Stimulated activated CD4-positive, alpha-beta T cell treated with anti-CD3 and anti-CD28 coated beads, Interleukin-15, amount 100 ng/mL, for 1 hour (primary cell): Measurements from ENCODE around the gene SYNPO.

Experiments
- DNase-seq, 2 donors: peaks; one replicate each; pipeline ENCODE4 v3.0.0-alpha.2; 2020; ENCODE audit warnings: low read depth in 1 of 2, low spot score in 1 of 2

The SYNPO gene

GRCh38 chr5:150641006-150641570 lies 628 bp downstream of the SYNPO start:
- no peak for DNase-seq

GRCh38 chr5:150641824-150642566 lies 1.5 kb downstream of the SYNPO start:
- no peak for DNase-seq

GRCh38 chr5:150642567-150642927 lies 2.1 kb downstream of the SYNPO start:
- no peak for DNase-seq

- DNase-seq = no peak
Observed at GRCh38 chr5:150642991-150643710, 2.7 kb downstream of the SYNPO start.

DNA sequence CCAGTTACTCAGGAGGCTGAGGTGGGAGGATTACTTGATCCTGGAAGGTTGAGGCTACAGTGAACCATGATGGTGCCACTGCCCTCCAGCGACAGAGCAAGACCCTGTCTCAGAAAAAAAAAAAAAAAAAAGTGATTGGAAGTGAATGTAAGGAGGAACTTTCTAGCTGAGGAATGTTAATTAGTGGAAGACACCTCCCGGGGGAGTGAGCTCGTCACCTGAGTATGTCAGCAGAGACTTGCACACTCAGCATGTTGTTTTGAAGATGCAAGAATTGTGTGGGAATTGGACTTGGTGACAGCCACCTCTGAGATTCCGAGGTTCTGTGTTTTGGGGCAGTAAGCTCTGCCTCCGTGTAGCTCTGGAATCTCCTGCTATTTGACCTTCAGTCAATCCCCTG lies 3.6 kb downstream of the SYNPO start:
- no peak for DNase-seq

GRCh38 chr5:150644514-150644913 lies 4.1 kb downstream of the SYNPO start:
- no peak for DNase-seq

DNA sequence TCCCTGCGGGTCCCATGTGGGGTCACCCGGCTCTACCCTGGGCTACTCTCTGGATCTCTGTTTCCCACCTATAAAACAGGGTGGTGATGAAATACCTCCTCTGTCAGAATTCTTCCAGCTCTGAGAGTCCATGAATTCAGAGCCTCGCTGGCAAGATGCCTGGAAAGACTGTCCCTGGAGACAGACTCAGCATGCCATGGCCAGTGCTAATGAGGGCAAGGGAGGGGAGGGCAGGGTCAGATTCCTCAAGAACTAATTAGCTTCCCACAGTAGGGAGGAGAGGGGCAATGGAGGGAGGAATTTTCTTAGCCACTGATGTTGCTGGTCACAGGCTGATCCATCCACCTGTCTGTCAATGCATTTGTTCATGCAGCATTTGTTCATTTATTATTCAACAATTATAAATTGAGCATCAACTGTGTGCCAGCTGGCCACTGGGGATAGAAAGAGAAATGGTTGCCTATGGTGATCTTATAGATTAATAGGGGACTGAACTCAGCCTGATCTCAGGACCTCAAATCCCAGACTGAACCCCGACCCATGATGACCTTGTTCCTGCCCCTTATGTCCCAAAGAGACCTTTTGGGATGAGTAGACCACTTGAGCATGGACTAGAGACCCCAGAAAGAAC lies 4.7 kb downstream of the SYNPO start:
- no peak for DNase-seq

DNA sequence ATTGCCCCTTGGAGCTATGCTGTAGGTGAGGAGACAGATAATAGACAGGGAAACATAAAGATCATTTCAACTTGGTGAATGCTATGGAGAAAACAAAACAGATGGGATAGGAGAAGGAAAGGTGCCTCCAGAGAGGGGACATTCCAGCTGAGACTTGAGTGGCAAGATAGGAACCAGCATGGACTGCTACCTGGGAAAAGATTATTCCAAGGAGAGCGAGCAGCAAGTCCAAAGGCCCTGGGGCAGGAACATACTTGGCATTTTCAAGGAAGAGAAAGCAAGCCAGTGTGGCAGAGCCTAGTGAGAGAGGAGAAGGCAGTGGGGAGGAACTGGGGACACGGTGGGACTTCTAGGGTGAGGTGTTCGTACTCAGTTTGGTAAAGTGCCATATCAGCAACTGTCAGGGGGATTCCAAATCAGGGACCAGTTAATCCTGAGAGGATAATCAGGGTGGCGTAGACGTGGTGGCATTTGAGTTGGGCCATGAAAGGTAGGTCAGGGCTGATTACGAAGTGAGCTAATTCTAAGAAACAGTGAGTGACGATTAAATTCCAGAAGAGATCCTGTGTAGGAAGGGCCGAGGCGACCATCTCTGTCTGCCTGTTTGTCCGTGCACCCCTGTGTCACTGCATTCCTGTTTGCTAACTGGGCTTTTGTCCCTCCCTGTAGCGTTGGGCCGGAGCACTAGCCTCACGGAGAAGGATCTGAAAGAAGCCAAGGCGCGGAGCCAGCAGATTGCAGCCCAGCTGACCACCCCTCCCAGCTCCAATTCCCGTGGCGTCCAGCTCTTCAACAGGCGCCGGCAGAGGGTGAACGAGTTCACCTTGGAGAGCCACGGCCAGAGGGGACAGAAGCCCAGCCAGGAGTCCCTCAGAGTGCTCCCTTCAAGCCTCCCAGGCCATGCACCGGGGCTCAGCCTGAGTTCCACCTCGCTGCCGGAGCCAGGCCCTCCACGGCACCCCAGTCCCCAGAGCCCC lies 7.1 kb downstream of the SYNPO start:
- DNase-seq = no peak

DNA sequence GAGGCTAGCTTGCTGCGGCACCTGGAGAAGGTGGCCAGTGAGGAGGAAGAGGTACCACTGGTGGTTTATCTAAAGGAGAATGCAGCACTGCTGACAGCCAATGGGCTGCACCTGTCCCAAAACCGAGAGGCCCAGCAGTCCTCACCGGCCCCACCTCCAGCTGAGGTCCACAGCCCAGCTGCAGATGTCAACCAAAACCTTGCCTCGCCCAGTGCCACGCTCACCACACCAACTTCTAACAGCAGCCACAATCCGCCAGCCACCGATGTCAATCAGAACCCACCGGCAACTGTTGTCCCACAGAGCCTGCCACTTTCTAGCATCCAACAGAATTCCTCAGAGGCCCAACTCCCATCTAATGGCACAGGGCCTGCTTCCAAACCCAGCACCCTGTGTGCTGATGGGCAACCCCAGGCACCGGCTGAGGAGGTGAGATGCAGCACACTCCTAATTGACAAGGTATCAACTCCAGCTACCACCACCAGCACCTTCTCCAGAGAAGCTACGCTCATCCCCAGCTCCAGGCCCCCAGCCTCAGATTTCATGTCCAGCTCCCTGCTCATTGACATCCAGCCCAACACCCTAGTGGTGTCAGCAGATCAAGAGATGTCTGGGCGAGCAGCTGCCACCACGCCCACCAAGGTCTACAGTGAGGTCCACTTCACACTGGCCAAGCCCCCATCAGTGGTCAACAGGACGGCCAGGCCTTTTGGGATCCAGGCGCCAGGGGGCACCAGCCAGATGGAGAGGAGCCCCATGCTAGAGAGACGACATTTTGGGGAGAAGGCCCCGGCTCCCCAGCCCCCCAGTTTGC lies 8.0 kb downstream of the SYNPO start:
- DNase-seq = no peak

DNA sequence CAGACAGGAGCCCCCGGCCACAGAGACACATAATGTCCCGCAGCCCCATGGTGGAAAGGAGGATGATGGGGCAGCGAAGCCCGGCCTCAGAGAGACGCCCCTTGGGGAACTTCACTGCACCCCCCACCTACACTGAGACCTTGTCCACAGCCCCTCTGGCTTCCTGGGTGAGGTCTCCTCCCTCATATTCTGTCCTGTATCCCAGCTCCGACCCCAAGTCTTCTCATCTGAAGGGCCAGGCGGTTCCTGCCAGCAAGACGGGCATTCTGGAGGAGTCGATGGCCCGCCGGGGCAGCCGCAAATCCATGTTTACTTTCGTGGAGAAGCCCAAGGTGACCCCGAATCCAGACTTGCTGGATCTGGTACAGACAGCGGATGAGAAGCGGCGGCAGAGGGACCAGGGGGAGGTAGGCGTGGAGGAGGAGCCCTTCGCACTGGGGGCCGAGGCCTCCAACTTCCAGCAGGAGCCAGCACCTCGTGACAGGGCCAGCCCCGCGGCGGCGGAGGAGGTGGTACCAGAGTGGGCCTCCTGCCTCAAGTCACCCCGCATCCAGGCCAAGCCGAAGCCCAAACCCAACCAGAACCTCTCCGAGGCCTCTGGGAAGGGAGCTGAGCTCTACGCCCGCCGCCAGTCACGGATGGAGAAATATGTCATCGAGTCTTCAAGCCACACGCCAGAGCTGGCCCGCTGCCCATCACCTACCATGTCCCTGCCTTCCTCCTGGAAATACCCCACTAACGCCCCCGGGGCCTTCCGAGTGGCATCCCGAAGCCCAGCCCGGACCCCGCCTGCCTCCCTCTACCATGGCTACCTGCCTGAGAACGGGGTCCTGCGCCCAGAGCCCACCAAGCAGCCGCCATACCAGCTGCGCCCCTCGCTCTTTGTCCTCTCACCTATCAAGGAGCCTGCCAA lies 8.9 kb downstream of the SYNPO start:
- no peak for DNase-seq

- DNase-seq = no peak
Observed at GRCh38 chr5:150650021-150651006, 9.9 kb downstream of the SYNPO start.

- DNase-seq = no peak
Observed at GRCh38 chr5:150651382-150651781, 10.9 kb downstream of the SYNPO start.

GRCh38 chr5:150651924-150652671 lies 11.6 kb downstream of the SYNPO start:
- no peak for DNase-seq

- no peak for DNase-seq
Observed at GRCh38 chr5:150653145-150653761, 12.8 kb downstream of the SYNPO start.

DNA sequence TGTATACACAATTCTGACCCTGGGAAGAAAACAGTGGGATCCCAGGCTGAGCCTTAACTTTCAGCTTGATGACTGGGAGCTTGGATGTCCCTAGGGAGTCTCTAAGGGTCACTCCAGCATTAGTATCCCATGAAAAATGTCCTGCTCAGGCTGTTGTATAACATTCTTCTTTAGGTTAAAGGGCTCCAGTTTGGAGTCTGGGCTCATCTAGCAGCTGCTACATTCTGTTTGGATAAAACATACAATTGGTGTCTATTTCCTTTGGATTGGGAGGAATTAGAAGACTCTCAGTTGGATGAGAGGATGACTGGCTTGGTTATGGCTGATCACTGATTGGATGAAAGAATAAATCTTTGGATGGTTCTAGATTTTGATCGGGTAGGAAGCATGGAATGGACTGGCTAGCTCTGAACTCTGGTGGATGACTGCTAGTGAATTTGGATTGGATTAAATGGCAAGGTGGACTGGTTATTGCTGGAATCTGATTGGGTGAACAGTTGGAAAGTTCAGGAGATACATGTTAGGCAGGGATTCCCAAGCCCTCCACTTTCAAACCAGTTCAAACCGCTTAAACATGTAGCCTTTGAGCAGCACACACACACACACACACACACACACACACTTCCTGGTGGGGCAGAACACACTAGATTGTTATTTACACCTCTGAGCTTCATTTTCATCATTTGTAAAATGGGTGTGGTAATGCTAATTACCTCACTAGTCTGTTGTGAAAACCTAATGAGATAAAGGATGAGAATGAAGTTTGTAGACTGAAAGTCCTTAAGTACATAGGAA lies 13.5 kb downstream of the SYNPO start:
- no peak for DNase-seq

DNA sequence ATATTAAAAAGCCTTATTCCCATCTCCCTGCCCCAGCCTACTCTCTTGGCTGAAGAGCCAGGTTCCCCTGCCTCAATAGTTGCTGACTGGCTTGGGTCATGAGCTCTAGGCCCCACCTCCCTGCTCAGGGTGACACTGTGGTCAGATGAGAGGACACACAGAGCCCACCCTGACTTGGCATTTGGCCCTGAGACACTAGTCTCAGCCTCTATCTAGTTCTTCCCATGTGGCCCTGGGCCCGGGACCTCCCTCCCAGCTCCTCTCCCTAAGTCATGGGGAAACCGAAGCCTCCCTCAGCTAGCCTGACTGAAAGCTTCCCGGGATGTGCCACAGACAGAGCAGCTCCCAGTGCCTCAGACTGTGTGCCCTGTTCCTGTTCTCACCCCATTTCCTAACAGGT lies 14.8 kb downstream of the SYNPO start:
- no peak for DNase-seq
